Vagina (tissue), 2 donors: ENCODE data around the gene ADGRV1.

ENCODE experiments used
- POLR2AphosphoS5 ChIP-seq, 2 donors: sonication (generic); formaldehyde crosslinking; IDR thresholded peaks; one replicate each; pipeline ENCODE4 v1.9.0; 2017; ENCODE audit warnings: antibody characterized with exemption in 2 of 2, mild to moderate bottlenecking in 2 of 2, low read depth in 1 of 2; ENCODE audit not compliant: insufficient read depth in 1 of 2
- TF ChIP-seq, protein P1 (sequence below), 3 experiments: fragments of 450-650 bp in 2 of 3; fragments of 200-600 bp in 1 of 3; sonication (generic) in 1 of 3; IDR thresholded peaks; one replicate each; pipeline ENCODE4 v1.5.1; 2017 to 2019; ENCODE audit warnings: antibody characterized with exemption in 3 of 3, mild to moderate bottlenecking in 2 of 3, moderate library complexity in 2 of 3

DNA sequence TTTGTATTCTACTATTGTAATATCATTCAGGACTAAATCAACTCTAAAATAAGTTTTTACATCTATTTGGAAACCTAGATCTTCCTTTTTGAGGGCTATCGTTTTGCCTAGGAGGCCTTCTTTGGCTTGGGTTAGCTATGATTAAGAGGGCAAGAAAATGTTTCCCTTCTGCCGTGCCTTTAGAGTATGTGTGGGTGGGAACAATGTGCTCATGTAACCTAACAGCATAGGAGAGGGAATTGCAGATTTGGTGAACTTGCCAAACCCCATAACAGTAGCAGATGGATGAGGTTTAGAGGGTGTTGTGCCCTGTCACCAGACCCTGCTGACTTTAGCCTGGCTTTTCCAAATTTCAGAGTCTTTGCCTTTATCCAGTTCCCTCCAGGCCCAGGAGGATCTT, 339.0 kb downstream of the ADGRV1 start:
- no peak for TF ChIP-seq POLR2AphosphoS5 (IDR thresholded peaks at IDR 0.05; ENCODE audit: insufficient read depth in 1 of 2, low read depth in 1 of 2)
- TF ChIP-seq, protein P1, sequence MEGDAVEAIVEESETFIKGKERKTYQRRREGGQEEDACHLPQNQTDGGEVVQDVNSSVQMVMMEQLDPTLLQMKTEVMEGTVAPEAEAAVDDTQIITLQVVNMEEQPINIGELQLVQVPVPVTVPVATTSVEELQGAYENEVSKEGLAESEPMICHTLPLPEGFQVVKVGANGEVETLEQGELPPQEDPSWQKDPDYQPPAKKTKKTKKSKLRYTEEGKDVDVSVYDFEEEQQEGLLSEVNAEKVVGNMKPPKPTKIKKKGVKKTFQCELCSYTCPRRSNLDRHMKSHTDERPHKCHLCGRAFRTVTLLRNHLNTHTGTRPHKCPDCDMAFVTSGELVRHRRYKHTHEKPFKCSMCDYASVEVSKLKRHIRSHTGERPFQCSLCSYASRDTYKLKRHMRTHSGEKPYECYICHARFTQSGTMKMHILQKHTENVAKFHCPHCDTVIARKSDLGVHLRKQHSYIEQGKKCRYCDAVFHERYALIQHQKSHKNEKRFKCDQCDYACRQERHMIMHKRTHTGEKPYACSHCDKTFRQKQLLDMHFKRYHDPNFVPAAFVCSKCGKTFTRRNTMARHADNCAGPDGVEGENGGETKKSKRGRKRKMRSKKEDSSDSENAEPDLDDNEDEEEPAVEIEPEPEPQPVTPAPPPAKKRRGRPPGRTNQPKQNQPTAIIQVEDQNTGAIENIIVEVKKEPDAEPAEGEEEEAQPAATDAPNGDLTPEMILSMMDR (IDR thresholded peaks at IDR 0.05), result no peak
